Measurements from ENCODE around the gene GABRB1.
"Not testable (repeated sequence)": the region's sequence is repeated elsewhere in the genome, so short reads cannot be mapped to it uniquely, and the experiment has no call there.

GABRB1 gene

DNA sequence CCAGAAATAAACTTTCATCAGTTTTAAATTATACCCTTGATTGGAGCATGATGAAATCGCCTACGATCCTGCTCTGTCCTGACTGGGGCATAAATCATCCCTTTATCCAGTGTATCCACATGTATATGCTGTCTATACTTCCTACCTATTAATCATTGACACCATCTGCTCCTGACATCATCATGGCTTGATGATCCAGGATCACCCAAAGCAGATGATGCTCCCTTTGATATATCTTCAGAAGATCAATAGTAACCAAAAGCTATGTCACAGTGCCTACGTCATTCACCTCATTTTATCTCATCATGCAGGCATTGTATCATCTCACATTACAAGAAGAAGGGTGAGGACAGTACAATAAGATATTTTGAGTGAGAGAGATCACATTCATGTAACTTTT is 294.7 kb downstream of the GABRB1 start:
- no peak for DNase-seq

DNA sequence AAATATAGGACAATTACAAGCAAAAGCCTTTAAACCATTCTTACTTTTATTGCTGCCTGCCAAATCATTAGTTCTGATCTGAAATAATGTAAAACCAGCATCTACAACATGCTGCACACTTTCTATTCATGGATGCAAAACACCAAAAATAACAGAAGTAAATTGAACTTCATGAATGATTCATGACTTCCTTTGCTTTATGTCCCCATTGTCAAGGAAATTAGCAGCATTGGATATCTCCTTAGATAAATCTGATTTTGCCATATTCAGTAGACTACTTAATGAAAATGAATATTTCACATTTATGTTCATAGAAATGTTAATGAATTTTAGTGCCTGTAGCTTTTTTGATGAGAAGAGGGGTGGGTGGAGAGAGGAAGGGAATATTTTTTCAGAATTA is 299.5 kb downstream of the GABRB1 start:
- no peak for DNase-seq

DNA sequence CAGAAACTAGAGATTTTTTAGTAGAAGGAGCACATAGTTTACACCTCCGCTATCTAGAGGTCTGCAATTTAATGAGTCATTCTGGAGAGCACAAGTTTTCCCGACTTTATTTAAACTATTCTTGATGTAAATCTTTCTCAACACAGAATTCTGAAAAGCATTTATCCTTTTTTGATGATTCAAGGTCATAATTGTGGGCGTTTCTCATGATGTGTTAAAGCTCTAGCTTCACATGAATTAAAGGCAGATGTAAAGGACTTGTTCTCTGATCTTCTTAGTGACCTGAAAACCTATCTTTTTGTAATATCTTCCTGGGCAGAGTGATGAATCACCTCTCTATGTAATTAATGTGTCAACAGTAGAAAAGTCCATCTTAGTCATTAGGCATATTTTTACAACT is 303.3 kb downstream of the GABRB1 start:
- no peak for DNase-seq

DNA sequence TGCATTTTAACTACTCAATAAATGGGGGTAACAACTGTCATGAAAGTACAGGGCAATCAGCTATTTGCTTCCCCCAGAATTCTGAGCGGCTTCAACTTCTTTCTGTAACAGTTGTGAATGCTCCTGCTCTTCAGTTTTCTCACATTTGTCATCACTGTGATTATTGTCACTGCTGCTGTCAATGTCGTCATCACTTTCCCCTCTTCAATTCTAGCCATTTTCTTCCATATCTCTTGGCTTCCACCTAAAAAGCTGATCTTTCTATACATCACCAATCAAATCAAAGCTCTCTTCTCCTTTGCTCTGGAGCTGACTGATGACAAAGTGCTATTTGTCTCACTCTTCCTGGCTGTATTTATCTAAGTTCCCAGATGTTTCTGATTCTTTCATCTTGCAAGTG is 306.5 kb downstream of the GABRB1 start:
- DNase-seq: no peak

DNA sequence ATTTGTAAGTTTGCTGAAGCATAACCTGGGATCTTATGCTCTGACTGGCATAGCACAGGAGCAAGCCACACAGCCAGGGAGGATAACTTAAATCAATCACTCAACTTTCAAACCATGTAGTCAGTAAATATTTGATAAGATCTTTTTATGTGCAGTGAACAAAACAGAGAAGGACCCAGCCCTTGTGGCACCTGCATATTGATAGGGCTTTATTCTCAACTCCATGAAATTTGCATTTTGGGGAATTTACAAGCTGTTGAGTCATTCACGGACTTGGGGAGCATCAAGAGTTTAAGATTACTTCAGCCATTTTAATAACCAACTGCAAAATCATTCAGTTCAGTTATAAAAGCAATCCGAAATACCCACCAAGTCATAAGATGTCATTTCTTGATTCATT is 309.5 kb downstream of the GABRB1 start:
- no peak for DNase-seq

DNA sequence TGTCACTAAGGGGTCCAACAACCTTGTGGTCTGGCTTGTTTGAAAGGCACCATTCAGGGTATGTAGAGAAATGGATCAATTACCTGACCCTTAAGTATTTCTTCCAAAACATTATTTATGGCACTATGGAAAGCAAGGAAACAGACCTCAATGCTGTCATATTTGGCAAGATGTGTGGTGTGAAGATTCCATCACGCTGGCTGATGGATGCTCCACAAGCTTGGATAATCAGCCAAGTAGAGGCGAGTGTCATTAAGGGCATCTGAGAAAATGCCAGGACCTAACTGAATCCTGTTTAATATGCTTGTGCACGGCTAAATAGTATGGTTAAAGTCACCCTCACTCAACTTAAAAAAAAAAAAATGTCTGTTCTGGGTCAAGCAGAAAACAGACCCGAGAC is 311.4 kb downstream of the GABRB1 start:
- no peak for DNase-seq

DNA sequence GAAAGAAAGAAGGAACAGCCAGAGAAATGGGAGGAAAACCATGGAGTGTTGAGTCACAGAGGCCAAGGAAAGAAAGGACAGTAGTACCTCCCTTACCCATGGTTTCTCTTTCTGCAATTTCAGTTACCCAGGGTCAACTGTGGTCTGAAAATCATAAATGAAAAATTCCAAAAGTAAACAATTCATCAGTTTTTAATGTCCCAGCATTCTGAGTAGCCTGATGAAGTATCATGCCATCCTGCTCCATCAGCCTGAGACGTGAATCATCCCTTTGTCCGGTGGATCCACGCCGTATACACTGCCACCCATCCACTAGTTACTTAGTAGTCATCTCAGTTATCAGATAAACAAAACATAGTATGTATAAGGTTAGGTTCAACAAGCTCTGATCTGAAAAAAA is 318.0 kb downstream of the GABRB1 start:
- DNase-seq: no peak

DNA sequence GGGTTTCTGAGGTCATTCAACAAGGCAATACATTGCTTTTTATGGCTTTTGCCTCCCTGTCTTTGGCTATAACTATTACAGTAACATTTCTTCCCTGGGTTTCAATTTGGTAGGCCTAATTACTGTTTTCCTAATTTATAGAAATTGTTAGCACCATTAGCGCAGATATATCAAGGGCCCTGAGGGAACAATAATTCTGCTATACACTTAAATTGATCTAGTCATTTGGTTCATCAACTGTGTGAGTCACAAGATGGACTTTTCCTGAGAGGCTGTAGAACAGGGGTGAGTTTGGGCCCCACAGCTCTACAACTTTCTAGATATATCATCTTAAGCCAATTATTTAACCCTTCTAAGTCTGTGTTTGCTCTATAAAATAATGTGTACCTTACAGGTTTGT is 324.2 kb downstream of the GABRB1 start:
- DNase-seq: no peak

DNA sequence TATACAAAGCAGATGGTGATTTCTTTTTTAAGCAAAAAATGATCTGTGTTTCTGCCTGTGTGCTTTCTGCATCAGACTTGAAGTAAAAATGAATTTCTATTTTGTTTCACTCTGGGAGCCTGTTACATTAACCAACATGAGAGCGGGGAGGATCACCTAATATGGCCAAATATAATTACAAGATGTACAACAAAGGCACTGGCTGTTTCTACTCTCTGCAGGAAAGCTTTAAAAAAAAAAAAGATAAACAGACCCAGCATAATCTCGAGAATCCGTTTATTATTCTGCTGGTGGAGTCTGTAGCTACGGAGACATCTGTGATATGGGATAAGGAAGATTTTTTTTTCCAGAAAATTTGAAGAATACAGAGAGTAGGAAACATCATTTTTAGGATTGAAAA is 328.5 kb downstream of the GABRB1 start:
- peak; percentile 21 to 57 for DNase-seq

DNA sequence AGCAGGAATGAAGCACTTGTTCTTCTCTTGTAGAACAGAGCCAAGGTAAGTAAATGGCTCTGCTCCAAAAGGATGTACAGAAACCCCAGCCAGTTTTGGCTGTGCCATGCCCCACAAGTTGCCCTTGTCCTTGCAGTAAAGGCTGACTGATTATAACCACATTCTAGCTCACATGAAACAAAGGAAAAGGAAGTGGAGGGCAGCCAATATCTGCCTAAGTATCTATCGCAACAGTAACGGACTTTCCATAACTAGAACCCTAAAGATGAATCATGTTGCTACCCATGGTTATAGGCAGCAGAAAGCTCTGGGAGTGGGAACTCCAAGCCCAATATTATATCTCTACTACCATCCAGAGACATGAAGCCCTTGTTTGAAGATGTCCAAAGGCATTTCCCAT is 336.4 kb downstream of the GABRB1 start:
- DNase-seq: no peak

DNA sequence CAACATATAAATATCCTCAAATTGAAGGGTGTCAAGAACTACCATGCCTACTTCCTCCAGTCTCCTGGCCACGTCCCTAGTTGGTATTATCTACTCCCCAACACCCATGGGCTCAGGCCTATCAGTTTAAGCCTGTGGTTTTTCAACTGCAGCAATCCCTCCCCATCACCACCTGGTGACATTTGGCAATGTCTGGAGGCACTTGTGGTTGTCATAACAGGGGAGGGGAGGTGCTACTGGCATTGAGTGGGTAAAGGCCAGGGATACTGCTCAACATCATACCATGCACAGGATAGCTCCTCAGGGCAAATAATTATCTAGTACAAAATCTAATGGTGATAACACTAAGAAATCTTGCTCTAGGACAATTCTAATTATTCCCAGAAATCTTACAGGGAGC is 336.8 kb downstream of the GABRB1 start:
- DNase-seq: no peak

DNA sequence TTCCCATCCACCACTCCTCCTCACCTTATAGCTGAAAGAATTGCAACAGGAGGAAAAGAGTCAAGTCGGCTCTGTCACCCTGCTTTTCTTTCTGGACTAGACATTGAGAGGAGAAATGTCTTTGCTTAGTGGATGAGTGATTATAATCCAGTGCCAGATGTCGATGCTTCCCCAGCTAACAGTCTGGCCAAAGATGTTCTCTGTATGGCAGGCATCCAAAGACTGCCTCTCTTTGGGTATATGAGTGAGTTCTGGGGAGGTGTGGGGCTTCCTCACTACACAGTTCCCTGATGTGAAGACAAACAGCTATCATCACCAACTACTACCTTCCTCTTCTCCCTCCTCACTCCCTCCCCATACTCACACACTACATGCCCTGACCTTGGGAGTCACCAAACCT is 341.2 kb downstream of the GABRB1 start:
- DNase-seq: no peak

DNA sequence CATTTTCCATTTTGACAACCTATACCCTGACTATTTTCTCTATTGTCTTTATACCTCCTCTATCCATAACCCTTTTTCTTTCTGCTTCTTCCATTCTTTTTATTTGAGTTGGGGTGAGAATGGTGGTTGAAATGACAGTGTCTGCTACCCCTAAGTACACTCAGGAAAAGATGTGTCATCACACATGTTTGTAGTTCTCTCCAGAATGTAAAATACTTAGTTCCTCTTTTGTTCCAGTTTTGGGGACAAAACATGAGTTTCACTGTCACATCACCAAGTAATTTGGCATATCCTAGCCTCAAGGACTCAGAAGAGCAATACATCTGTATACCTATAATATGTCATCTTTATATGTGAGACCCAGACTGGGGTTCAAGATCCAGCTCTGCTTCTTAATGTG is 341.8 kb downstream of the GABRB1 start:
- no peak for DNase-seq

DNA sequence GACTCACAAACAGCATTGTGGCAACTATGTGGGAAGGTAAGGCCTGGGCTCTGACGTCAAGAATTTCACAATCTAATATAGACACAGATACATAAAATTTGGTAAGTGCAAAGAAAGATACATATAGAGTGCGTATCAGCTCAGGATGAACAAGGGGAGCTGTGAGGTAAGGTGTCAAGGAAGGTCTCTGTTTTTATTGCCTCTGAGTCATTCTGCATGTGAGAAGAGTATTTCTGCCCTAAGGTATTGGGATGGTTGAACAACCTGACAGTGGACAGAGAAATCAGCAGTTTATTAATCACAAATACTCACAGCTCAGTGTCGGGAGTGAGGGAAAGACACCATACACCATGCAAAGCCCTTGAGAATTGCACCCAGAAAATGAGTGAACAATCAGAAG is 342.3 kb downstream of the GABRB1 start:
- no peak for DNase-seq

DNA sequence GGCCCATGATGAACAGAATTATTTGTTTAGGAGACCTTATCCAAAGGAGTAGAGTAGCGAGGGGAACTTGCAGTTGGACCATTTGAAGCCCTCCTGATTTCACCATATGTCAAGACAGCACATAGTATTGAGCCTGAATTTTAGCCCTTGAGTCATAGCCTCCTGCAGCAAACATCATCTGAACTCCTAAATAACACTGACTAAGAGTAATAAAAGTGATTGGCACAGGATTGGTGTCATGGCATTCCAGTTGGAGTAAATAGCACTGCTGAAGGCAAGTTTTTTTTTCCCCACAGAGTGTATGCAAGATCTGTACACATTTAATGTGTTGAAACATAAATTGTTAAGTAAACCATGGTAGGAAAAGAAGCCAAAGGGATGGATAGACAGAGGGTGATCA is 343.1 kb downstream of the GABRB1 start:
- DNase-seq: no peak

DNA sequence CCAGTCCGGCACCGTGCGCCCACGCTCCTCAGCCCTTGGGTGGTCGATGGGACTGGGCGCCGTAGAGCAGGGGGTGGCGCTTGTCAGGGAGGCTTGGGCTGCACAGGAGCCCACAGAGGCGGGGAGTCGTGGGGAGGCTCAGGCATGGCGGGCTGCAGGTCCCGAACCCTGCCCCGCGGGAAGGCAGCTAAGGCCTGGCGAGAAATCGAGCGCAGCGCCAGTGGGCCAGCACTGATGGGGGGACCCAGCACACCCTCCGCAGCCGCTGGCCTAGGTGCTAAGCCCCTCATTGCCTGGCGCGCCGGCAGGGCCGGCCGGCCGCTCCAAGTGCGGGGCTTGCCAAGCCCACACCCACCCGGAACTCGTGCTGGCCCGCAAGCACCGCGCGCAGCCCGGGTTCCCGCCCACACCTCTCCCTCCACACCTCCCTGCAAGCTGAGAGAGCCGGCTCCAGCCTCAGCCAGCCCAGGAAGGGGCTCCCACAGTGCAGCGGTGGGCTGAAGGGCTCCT is 346.7 kb downstream of the GABRB1 start:
- DNase-seq: not testable (repeated sequence)

DNA sequence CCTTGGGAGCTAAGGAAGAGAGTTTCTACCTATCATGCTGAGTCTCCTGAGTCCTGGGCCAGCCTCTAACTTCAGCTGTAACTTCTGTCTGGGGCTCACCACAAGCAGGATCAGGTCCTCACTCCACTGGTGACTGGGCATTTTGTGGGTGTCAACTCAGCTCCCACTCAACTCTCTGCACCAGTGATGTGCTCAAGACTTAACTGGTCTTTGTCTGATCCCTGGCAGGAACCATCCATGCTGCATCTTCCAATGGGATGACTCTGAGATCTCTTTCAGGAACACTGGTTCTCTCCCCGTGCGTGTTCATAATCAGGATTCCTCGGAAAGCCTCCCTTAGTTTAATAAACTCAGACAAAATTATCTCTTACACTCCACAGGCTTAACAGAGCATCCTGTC is 349.8 kb downstream of the GABRB1 start:
- DNase-seq: no peak

DNA sequence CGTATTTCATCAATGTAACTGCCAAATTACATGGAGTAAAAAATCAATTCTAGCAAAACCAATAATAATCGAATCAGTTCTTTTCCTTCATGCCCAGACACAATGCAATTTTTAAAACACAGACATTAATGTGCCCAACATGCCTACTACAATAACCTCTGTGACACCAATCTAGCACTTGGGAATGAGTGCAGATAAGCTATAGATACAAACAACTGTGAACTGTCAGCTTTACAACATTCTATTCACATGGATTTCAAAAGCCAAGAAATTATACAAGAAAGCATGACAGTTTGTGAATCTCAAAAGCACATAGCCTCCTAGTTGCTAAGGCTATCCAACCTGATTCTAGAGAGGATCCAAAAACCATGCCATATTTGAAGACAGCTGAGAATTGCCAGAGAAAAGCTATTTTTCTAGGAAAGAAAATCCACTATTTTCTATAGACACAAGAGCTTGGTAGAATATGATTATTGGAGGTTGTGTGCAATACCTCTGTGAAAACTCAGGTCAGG is 351.5 kb downstream of the GABRB1 start:
- DNase-seq: no peak

DNA sequence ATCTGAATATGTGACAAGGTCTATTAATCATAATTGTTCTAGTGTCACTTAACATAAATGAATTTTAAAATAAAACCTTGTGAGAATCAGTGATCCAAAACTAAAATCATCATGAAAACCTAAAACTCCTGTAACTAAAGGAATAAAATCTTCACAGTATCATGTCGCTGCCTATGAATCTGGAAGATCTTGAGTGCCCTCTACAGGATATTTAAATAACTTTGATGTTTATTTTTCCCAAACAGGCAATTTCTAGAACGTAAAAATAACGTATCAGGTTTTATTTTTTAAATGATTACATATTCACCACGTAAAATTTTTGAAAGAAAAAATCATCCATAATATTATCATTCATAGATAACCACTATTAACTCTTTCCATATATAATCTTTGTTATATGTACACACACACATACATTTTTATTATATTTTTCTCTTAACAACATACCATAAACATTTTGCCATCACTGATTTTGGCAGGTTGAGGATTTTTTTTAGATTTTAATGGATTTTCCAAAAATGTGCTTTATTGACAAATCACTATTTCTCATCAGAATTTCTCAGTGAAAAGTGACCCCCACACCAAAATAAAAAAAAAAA is 352.6 kb downstream of the GABRB1 start:
- peak; percentile 51 to 61 for DNase-seq

DNA sequence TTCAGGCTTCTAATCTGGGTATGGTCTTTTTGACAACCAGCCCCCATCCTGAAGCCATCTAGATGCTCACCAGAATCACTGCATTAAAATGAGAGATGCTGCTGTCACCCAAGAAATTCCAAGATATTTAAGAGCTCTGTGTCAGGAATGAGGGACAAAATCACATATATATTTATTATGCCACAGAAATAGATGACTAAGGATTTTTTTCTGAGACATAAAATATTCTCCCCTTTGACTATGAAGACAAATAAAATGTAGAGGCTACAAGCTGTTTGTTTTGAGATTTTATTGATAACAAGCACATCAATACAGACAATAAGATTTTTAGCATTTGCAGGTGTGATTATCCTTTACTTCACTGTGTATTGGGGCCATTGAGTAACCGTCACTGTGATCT is 354.8 kb downstream of the GABRB1 start:
- no peak for DNase-seq

DNA sequence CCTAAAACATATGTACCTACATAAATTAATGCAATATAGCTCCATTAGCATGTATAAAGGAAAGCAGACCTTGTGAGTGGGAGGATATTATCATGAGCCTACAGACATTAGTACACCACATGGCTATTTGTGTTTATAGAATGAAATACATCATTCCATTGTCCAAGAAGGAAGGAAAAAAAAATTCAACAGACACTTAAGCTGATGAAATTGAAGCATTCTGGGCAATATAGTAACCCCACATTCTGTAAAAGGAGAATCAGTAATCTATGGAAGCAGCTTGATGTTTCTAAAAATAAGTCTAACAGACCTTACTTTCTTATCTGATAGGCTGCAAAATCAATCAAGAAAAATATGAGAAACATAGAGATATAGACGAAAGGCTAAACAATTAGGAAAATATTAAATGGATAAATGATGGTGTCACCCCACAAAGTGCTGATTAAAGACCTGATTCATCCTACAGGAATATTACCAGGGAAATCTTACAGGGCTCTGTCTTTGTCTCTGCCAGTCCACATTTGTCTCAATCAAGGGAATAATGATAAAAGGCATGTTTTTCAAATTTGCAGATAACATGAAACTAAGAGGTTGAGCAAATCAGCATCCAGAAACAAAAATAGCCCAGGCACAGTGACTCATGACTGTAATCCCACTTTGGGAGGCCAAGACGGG is 355.3 kb downstream of the GABRB1 start:
- DNase-seq: no peak

DNA sequence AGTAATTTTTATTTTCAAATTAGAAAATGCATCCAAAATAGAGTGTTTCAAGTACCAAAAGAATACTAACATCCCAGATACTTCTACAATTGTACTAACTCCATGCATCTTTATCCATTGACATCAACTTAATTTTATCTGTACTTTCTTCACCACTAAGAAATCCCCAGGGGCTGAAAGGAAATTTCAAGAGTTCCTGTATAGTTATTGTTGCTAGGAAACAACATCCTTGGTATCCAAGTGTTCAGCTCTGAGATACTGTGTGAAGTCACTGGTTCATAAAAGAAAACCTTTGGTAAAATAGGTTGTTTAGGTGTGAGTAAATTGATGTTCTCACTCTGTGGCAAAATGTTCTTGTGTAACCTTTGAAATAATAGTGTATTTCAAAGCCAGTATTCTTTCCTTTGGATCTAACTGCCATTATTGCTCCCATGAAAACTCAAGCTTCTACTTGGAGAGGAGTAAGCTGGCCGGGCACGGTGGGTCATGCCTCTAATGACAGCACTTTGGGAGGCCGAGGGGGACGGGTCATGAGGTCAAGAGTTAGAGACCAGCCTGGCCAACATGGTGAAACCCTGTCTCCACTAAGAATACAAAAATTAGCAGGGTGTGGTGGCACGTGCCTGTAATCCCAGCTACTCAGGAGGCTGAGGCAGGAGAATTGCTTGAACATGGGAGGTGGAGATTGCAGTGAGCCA is 359.2 kb downstream of the GABRB1 start:
- DNase-seq: no peak

DNA sequence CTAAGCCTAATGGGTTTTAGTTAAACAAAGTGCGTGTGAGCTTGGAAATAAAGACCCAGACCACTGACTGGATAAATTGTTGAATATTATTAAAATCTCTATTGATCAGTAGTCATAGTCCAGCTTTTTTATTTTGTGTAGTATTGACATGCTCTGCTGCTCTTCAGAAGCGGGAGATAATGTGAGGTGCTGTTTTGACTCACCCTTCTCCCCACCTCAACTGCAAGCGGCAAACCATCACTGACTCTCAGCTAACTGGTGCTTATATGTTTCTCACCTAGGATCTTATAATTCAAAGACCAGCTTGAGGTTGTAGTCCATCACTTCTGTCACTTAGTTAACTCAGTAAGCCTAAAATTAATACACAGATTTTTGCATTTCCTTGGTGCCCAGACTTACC is 359.9 kb downstream of the GABRB1 start:
- no peak for DNase-seq

DNA sequence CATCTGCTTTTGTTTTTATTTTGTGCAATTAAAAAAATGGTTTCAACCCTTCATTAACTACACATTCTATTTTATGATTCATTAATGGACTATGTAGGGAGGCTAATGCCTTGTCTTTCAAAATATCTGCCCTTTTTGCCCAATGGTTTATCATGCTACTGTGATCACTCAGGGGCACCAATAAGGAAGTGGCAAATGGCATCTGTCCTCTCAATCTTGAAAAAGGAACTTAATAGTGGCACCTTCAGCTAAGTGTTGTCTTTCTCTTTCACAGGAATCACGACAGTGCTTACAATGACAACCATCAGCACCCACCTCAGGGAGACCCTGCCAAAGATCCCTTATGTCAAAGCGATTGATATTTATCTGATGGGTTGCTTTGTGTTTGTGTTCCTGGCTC is 375.0 kb downstream of the GABRB1 start:
- no peak for DNase-seq

Measured in NCI-H2081 (cell line).